ENCODE data around the gene DENND1A.

GRCh38 chr9:123722378-123722777, 207.5 kb downstream of the DENND1A start:
- TF ChIP-seq CTCF (IDR thresholded peaks at IDR 0.05) (no peak), POLR2A (IDR thresholded peaks at IDR 0.05) (no peak)

Data from heart left ventricle (tissue), 13 donors.